KG1 (cell line): ENCODE measurements around the gene PITX2.

Experiments
- DNase-seq: peaks from one replicate; lab custom pipeline; 2025; lab: John Stamatoyannopoulos, UW

The PITX2 gene

DNA sequence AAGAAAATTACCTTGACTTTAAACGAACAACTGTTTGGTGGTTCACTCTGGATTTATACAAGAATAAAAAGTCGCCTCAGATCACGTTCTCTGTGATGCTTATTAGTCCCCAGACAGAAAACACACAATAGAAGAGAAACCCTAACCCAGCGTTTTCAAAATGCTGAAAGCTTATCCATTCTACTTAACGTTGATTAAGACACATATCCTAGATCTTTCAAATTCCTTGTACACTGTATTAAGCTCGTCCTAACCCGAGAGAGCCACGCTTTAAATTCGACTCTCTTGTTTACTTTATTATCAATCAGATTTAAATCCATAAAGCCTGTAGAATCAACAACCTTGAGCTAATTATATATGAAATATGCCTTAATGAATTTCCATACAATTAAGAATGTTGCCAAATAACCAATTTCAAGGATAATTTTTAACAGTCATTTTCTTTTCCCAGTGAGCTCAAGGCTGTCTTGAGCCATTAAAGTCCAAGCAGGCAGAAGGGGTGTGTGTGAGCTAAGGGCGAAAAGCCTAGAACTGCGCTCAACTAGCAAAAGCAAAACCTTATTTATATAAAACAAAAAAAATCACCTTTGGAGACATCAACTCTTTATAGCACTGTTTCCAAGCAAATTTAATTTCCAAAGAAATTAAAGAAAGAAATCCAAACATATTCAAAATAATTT lies 981 bp upstream of the PITX2 start:
- DNase-seq, result no peak

DNA sequence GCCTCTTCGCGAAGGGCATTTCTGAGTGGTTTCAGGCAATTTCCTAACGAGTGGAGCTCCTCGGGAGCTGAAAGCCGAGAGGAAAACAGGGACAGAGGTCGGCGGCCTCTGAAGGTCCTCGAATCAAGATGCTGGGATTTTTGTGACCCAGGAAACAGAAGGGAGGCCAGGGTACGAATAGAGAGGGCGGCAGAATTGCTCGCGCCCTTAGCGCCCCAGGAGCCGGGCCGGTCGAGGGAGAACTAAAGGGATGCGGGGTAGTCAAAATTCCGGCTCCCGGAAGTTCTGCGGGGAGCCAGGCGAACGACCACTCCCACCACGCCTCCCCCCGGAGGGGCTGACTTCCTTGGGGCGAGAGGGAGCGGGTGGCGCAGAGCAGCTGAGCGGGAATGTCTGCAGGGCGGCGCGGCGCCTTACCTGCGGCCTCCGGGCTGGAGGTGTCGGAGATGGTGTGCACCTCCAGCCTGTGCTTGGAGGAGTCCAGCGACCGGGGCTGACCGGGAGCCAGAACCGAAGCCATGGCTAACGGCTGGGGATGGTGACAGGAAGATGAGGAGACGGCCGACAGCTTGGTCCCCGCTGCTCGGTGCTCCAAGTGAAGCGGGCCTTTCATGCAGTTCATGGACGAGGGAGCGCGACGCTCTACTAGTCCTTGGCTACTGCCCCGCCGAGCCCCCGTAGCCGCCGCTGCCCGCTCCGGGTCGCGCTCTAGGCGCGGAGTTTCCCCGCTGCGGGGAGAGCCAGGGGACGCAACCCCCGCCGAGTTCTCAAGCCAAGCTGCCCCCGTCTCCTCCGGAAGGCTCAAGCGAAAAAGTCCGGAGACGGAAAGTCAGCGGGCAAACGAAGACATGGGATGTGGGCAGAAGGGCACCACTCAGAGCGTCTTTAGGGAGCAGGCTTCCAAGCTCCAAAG lies 782 bp downstream of the PITX2 start:
- DNase-seq, result no peak

DNA sequence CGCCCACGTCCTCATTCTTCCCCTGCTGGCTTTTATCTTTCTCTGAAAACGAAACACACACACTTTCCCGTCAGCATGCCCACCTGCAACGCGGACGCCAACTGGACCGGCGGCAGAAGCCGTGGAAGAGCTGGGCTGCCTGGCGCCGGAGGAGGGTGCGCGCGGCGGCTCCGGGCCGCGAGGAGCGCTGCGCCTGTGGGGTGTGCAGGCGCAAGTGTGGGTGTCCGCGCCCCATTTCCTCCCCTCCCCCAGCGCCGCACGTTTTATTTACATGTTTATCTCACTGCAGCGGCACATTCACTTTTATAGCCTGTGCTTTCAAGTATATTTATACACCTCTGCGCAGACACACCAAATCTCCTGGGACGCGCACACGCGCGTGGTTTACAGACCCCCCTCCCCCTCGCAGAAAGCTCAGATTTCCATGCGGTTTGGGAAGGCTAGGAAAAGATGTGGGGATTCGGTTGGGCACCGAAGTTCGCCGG lies 1.5 kb downstream of the PITX2 start:
- no peak for DNase-seq

DNA sequence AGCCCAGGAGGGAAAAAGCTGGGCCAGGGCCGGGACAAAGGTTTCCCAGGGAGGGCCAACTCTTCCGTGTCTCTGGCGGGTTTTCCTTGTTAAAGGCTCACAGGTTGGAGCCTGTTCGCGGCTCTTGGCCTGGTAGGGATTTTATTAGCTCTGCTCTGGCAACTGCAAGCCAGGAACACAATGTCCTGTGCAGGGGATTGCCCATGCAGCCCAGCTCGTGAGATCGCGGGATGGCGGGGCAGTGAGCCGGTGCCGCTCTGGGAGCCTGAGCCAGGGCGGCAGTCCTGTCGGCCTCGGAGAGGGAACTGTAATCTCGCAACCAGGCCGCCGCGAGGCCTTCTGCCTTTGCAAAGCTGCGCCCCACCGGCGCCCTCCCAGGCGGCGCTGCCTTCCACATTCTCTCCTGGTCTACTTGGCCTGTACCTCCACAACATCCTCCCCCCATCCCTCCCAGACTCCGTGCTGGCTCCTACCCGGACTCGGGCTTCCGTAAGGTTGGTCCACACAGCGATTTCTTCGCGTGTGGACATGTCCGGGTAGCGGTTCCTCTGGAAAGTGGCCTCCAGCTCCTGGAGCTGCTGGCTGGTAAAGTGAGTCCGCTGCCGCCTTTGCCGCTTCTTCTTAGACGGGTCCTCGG lies 2.1 kb downstream of the PITX2 start:
- DNase-seq, result no peak

- DNase-seq, result no peak
Observed at GRCh38 chr4:110620322-110620690, 2.6 kb downstream of the PITX2 start.

DNA sequence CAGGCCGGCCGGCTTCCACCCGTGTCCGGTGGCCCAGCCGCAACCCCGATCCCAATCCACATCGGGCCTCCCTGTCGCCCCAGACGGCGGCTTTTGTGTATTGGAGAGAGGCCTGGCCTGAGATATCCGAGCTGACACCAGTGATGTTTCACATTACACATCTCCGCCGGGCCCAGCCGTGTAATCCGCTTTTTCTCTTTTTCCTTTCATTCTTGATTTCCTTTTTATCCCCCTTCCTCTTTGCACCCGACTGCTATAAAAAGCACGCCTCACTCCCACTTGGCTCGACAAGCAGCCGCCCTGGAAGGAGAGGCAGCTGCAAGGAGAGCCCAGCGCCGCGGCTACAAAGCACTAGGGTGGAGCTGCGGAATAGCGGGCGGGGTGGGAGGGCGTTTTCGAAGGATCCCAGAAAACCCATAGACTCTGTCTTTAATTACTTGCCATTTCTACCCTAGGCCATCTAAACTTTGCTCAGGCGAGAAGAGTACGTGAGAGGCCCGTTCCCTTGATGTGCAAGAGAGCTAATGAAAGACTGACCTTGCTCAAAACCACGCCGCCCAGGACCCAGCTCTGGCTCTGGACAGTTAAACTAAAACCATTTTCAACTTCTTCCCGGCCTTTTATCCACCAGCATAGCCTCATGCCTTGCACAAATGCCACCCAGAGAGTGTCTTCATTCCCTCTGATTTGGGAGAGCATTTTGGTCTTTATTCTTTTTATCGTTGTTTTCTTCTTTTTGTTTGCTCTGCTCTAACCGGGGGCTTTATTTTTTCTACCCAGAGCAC lies 3.2 kb downstream of the PITX2 start:
- DNase-seq, result no peak

- no peak for DNase-seq
Observed at GRCh38 chr4:110618581-110619462, 4.1 kb downstream of the PITX2 start.

GRCh38 chr4:110617646-110618580 lies 5.0 kb downstream of the PITX2 start:
- no peak for DNase-seq

DNA sequence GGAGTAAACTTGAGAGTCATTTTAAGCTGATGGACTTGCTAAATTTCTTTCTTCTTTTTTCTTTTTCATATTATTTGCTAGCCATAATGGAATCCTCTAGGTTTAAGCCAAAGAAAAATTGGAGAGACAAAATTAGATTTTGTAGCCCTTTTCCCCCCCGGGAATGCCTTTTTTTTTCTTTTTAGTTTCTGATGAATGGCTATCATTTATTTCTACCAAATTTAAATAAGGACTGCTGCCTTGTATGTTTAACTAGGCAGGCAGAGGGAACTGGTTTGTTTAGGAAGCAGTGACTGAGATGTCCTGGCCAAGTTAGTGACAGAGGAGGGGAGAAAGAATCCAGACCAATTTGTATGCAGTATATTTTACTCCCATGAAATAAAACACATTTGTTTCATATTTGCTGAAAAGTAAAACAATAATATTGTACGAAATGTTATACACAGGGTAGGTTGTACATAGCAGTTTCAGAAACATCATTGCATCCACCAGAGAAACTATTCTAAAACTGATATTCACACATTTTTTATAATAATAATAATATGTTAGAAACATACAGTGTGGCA lies 5.7 kb downstream of the PITX2 start:
- DNase-seq, result no peak

GRCh38 chr4:110616238-110617074 lies 6.4 kb downstream of the PITX2 start:
- DNase-seq, result no peak

GRCh38 chr4:110615353-110616237 lies 7.3 kb downstream of the PITX2 start:
- DNase-seq, result no peak

- DNase-seq, result no peak
Observed at GRCh38 chr4:110614976-110615352, 7.9 kb downstream of the PITX2 start.

DNA sequence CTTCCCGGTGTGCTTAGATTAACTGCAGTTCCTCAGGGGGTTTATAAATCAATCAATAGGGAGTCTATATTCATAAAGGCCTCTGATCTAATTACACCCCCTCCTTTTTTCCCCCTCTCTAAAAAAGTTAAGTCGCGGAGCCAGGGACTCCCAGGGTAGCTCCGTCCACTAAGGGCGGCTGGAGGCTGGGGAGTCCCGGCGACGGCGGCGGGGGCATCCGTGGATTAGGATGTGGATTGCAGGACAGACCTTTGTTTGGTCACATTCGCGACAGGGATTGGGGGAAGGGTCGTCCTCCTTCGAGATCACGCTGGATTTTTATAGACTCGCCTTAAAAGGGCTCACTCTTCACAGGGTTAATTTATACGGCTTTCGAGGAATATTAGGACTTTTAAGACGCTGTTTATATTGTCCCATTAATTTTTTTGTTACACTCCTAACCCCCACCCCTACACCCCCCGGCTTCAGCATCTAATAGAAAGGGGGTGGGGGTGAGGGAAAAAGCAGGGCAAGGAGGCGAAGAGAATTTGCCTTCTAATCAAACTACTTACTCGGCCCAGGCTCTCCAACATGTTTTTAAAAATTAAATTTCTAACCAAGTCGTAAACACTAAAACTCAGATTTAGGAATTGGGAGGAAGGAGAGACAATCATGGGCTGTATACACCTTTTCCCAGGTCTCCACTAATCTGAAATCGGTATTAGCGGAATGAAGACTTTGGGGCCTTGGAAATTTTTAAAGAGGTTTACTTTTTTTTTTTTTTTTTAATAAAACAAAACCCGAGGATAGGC lies 8.5 kb downstream of the PITX2 start:
- DNase-seq, result no peak

DNA sequence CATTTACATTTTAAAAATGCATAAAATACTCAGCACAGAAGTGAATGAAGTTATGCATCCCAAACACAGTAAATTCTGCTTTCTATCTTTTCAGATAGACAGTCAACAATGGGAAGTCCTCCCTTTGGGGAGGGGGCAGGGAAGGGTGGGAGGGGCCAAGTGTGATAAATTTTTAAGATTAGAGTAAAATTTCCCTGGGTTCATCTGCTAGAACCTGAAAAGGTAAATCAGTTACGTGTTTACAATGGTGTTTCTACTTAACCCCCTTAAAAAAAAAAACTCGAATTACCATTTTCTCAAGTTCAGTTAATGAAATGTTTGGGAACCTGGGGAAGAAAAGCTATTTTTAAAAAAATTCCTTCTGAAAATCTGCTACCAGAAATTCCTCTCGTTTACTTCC lies 9.1 kb downstream of the PITX2 start:
- no peak for DNase-seq

GRCh38 chr4:110612631-110613269 lies 10.1 kb downstream of the PITX2 start:
- DNase-seq, result no peak

DNA sequence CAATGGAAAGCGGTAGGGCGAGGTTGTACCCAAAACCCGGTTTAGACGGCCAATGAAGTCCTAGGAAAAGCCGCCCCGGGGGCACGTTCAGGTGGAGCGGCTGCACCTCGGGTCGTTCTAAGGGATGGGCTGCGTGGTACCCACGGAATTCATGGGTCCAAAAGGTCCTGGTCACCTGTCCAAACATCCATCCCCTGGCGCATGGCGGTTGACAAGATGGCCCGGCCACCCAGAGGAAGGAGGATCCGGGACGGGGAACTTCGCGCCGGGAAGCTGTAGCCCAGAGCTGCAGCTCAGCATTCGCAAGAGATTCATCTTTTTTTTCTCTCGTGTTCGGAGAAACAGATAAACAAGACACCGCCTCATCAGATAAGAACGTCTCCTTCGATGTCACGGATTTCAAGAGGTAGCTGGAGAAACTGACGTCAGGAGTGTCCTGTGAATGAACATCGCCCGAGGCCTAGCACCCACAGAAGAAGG lies 10.9 kb downstream of the PITX2 start:
- DNase-seq, result no peak
